HCEC 1CT (cell line): ENCODE data around the gene SH2B2.
A peak's percentile ranks its signal among the peaks of the same experiment; 100 is the strongest.

Experiments used
- DNase-seq: peaks from one replicate; pipeline ENCODE4 v3.0.0-alpha.2; 2017

The SH2B2 gene

GRCh38 chr7:102268635-102269034 lies 18.0 kb upstream of the SH2B2 start:
- DNase-seq = no peak

- no peak for DNase-seq
Observed at GRCh38 chr7:102270178-102270887, 16.3 kb upstream of the SH2B2 start.

GRCh38 chr7:102271158-102271798 lies 15.4 kb upstream of the SH2B2 start:
- DNase-seq = no peak

- peak; percentile 71 for DNase-seq
Observed at GRCh38 chr7:102272075-102272916, 14.4 kb upstream of the SH2B2 start.

- no peak for DNase-seq
Observed at GRCh38 chr7:102272917-102273748, 13.5 kb upstream of the SH2B2 start.

- DNase-seq = peak; percentile 91
Observed at GRCh38 chr7:102273749-102274712, 12.6 kb upstream of the SH2B2 start.

- DNase-seq = no peak
Observed at GRCh38 chr7:102275123-102275703, 11.5 kb upstream of the SH2B2 start.

GRCh38 chr7:102277901-102278300 lies 8.8 kb upstream of the SH2B2 start:
- no peak for DNase-seq

GRCh38 chr7:102279537-102280400 lies 6.9 kb upstream of the SH2B2 start:
- peak; percentile 49 for DNase-seq

GRCh38 chr7:102280521-102280920 lies 6.1 kb upstream of the SH2B2 start:
- no peak for DNase-seq

- DNase-seq = no peak
Observed at GRCh38 chr7:102281785-102282184, 4.9 kb upstream of the SH2B2 start.

- no peak for DNase-seq
Observed at GRCh38 chr7:102282465-102283362, 4.0 kb upstream of the SH2B2 start.

- no peak for DNase-seq
Observed at GRCh38 chr7:102283477-102284189, 3.0 kb upstream of the SH2B2 start.

GRCh38 chr7:102284399-102284798 lies 2.3 kb upstream of the SH2B2 start:
- DNase-seq = no peak

GRCh38 chr7:102284891-102285539 lies 1.7 kb upstream of the SH2B2 start:
- DNase-seq = no peak

- no peak for DNase-seq
Observed at GRCh38 chr7:102285540-102286236, 980 bp upstream of the SH2B2 start.
